Activated gamma-delta T cell treated with Interleukin-2 at 50 U/mL for 16 hours (primary cell): ENCODE data around the gene LRRC7.

Experiments
- DNase-seq: peaks from one replicate; pipeline ENCODE4 v3.0.0-alpha.2; 2020

The LRRC7 gene

GRCh38 chr1:70112838-70113237, 545.1 kb downstream of the LRRC7 start:
- no peak for DNase-seq

GRCh38 chr1:70115315-70115714, 547.6 kb downstream of the LRRC7 start:
- no peak for DNase-seq

- no peak for DNase-seq
Measured at GRCh38 chr1:70117046-70117445, 549.3 kb downstream of the LRRC7 start.

- no peak for DNase-seq
Measured at GRCh38 chr1:70134148-70134547, 566.4 kb downstream of the LRRC7 start.

GRCh38 chr1:70140343-70140742, 572.6 kb downstream of the LRRC7 start:
- DNase-seq, result no peak

- DNase-seq, result no peak
Measured at GRCh38 chr1:70140894-70141293, 573.2 kb downstream of the LRRC7 start.

- no peak for DNase-seq
Measured at GRCh38 chr1:70142075-70142474, 574.4 kb downstream of the LRRC7 start.

GRCh38 chr1:70143048-70143659, 575.4 kb downstream of the LRRC7 start:
- no peak for DNase-seq

- no peak for DNase-seq
Measured at GRCh38 chr1:70146488-70146887, 578.8 kb downstream of the LRRC7 start.

- no peak for DNase-seq
Measured at GRCh38 chr1:70150444-70150843, 582.7 kb downstream of the LRRC7 start.

- no peak for DNase-seq
Measured at GRCh38 chr1:70153739-70154138, 586.0 kb downstream of the LRRC7 start.

GRCh38 chr1:70156529-70157120, 588.9 kb downstream of the LRRC7 start:
- DNase-seq, result no peak

GRCh38 chr1:70164350-70164749, 596.6 kb downstream of the LRRC7 start:
- no peak for DNase-seq

- DNase-seq, result no peak
Measured at GRCh38 chr1:70168283-70168682, 600.6 kb downstream of the LRRC7 start.

GRCh38 chr1:70169018-70169839, 601.5 kb downstream of the LRRC7 start:
- DNase-seq, result no peak

GRCh38 chr1:70171512-70171911, 603.8 kb downstream of the LRRC7 start:
- no peak for DNase-seq
